Right lobe of liver (tissue), 6 donors: ENCODE data around the gene CRTAC1. TPM values are rescaled to one million over a fixed set of nuclear protein-coding genes. Genes with fewer than 3 reads are reported as not detected.

Source experiments
- ATAC-seq, 4 donors: fragments of 200-7000 bp; cut with Tn5 transposase; one replicate each; pipeline ENCODE4 v1.9.1; 2020; ENCODE audit warnings: mild to moderate bottlenecking in 4 of 4, moderate library complexity in 4 of 4
- DNase-seq, 3 donors: peaks; one replicate each; pipeline ENCODE4 v3.0.0-alpha.2; 2020
- H3K27ac ChIP-seq, 3 donors: fragments of 200-600 bp; one replicate each; pipeline ENCODE4 v1.8.0; 2022
- H3K27me3 ChIP-seq, 2 donors: fragments of 200-600 bp; one replicate each; pipeline ENCODE4 v1.8.0; 2022
- H3K36me3 ChIP-seq, 4 donors: fragments of 200-600 bp; sonication (generic) in 1 of 4; one replicate each; pipeline versions ENCODE4 v1.5.1 to v1.8.0; 2017 to 2022; ENCODE audit warnings: control low read depth in 1 of 4
- H3K4me1 ChIP-seq, 4 donors: fragments of 200-600 bp; sonication (generic) in 1 of 4; one replicate each; pipeline versions ENCODE4 v1.5.1 to v1.8.0; 2017 to 2022; ENCODE audit warnings: control low read depth in 1 of 4
- H3K4me3 ChIP-seq, 3 donors: fragments of 200-600 bp; one replicate each; pipeline ENCODE4 v1.8.0; 2022
- H3K9me3 ChIP-seq, 4 donors: fragments of 200-600 bp; sonication (generic) in 1 of 4; one replicate each; pipeline versions ENCODE4 v1.5.1 to v1.8.0; 2017 to 2022; ENCODE audit warnings: control low read depth in 1 of 4
- CTCF ChIP-seq, 4 donors: fragments of 200-600 bp in 3 of 4; fragments of 450-650 bp in 1 of 4; IDR thresholded peaks; one replicate each; pipeline versions ENCODE4 v1.5.1 to v1.8.0; 2016 to 2022; ENCODE audit warnings: antibody characterized with exemption in 4 of 4, mild to moderate bottlenecking in 2 of 4
- POLR2A ChIP-seq: fragments of 450-650 bp; IDR thresholded peaks from one replicate; pipeline ENCODE4 v1.6.1; 2017; ENCODE audit warnings: antibody characterized with exemption, mild to moderate bottlenecking
- WGBS: methylation state at CpG from one replicate; pipeline ENCODE4 v1.1.6; 2018; ENCODE audit warnings: low coverage, low lambda C conversion rate; ENCODE audit not compliant: insufficient coverage; ENCODE audit errors: missing lambda C conversion rate; 5-methylcytosine and 5-hydroxymethylcytosine counted together
- intact Hi-C, 2 donors: fragments of 100-400 bp; cut with DNase I; formaldehyde crosslinking; loops; one replicate each; pipeline versions ENCODE4 v1.11.2 to v1.14.1; 2022
- total RNA-seq, 6 experiments: library from RNA; depleted of rRNA in 2 of 6; stranded (reverse); fragments of >200 nt in 2 of 6; fragmentation: NEBNext Ultra II Directional in 3 of 6; extraction: Animal tissue kit (Norgen Biotek cat#: 25700) in 3 of 6; gene quantifications; one replicate each; pipeline versions ENCODE4 v1.1.0 to v1.2.4, GENCODE V29; 2016 to 2023
- donor health status: DM: no; HTN: yes; CAD: no.
- donor health status: DM: no; HTN: no; CAD: no.
- donor health status: DM: no; HTN: no; CAD: no.
- donor health status: DM: no; HTN: yes; CAD: no.
- donor health status: DM: no; HTN: yes; CAD: no.

The CRTAC1 gene
- total RNA-seq, 6 experiments from 2014 or later: 0.20 TPM; not detected in 5

DNA sequence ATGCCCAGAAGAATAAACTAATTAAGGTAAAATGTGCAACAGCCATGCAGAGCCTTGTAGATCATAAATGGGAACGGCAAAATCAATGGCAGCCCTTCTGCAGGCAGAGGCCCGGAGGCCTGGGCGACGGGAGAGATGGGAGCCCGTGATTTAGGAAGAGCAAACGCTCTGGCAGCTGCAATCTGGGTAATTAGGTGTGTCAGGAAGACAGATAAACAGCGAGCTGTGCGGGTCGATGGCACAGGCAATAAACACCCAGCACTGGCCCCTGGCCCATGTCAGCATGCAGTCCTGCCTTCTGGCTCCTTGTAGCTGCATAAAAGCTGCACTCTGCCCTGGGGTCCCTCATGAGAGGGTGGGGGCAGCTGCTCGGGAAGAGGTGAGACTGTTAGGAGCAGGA lies 102.8 kb downstream of the CRTAC1 start:
- no peak for ATAC-seq
- Histone ChIP-seq H3K36me3 (no peaks in the 10 kb centered on the region), H3K27ac (no peak overlapping the region), H3K9me3 (no peaks in the 10 kb centered on the region), H3K27me3 (no peaks in the 10 kb centered on the region), H3K4me3 (no peak overlapping the region), H3K4me1 (no peaks in the 10 kb centered on the region)
- intact Hi-C loops: loop anchor here in 1 of 2 donors (5.0 kb wide), 1 partner anchor 110 kb away; no protein-coding TSS in a partner anchor
- TF ChIP-seq POLR2A (no peak), CTCF (IDR thresholded peaks at IDR 0.05) (no peak)
- no peak for DNase-seq
- 41% methylated on average over 6 of the region's 10 CpGs for WGBS

GRCh38 chr10:97926055-97926454 lies 104.4 kb downstream of the CRTAC1 start:
- ATAC-seq (no peak), DNase-seq (no peak)
- Histone ChIP-seq H3K4me1 (peaks cover 0 to 5% (median 0%) of the 10 kb centered on the region in 4 donors), H3K36me3 (no peaks in the 10 kb centered on the region), H3K4me3 (no peak overlapping the region), H3K9me3 (no peaks in the 10 kb centered on the region), H3K27ac (no peak overlapping the region), H3K27me3 (no peaks in the 10 kb centered on the region)
- TF ChIP-seq CTCF (IDR thresholded peaks at IDR 0.05) (no peak), POLR2A (no peak)
- intact Hi-C loops: loop anchor here in 1 of 2 donors (5.0 kb wide), 1 partner anchor 111 kb away; no protein-coding TSS in a partner anchor
- WGBS: 70% methylated on average over 2 of the region's 13 CpGs

DNA sequence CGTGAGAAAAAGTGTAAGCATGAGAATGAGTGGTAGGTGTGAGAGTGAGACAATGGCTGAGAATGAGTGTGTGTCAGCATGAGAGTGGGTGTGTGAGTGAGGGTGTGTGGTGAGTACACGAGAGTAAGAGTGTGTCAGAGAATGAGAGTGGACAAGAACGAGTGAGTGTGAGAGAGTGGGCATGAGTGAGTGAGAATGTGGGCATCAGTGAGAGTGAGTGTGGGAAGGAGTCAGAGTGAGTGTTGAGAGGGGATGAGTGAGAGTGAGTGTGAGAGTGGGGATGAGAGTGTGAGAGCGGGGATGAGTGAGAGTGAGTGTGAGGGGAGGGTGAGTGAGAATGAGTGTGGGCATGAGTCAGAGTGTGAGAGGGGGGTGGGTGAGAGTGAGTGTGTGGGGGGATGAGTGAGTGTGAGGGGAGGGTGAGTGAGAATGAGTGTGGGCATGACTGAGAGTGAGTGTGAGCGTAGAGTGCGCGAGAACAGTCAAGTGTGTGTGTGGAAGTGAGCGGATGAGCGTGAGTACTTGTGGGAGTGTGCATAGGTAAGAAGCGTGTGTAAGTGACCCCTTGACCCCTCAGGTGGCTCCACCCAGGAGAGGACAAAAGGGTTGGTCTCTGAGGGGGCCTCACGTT lies 105.0 kb downstream of the CRTAC1 start:
- Histone ChIP-seq H3K9me3 (no peaks in the 10 kb centered on the region), H3K36me3 (no peaks in the 10 kb centered on the region), H3K4me3 (no peak overlapping the region), H3K4me1 (peaks cover 0 to 5% (median 0%) of the 10 kb centered on the region in 4 donors), H3K27me3 (no peaks in the 10 kb centered on the region), H3K27ac (no peak overlapping the region)
- WGBS: 81% methylated on average over 9 of the region's 11 CpGs
- intact Hi-C loops: loop anchor here in 1 of 2 donors (5.0 kb wide), 1 partner anchor 112 kb away; no protein-coding TSS in a partner anchor
- ATAC-seq (no peak), DNase-seq (no peak)
- no peak for TF ChIP-seq POLR2A
- no peak for TF ChIP-seq CTCF (IDR thresholded peaks at IDR 0.05)

DNA sequence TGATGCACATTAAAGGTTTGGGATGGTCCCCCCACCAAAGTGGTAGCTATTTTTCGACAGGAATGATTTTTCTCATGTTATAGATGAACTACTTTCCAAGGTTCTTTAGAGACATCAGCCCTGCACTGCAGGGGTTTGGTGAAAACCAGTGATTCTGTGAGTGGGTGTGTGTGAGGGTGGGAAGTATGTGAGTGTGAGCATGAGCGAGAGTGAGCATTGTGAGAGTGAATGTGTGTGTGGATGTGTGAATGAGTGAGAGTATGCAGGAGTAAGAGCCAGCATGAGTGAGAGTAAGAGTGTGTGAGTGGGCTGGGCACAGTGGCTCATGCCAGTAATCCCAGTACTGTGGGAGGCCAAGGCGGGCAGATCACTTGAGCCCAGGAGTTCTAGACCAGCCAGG lies 105.7 kb downstream of the CRTAC1 start:
- no peak for ATAC-seq
- Histone ChIP-seq H3K27ac (no peak overlapping the region), H3K9me3 (no peaks in the 10 kb centered on the region), H3K36me3 (no peaks in the 10 kb centered on the region), H3K4me3 (no peak overlapping the region), H3K4me1 (peaks cover 0 to 5% (median 0%) of the 10 kb centered on the region in 4 donors), H3K27me3 (no peaks in the 10 kb centered on the region)
- WGBS: 40% methylated on average over 3 of the region's 3 CpGs
- intact Hi-C loops: loop anchor here in 1 of 2 donors (5.0 kb wide), 1 partner anchor 113 kb away; no protein-coding TSS in a partner anchor
- TF ChIP-seq CTCF (IDR thresholded peaks at IDR 0.05): no peak
- no peak for TF ChIP-seq POLR2A
- no peak for DNase-seq
